ENCODE measurements around the gene NXPH2. TPM values are rescaled to one million over a fixed set of nuclear protein-coding genes. Genes with fewer than 3 reads are reported as not detected.

Gene NXPH2
- total RNA-seq, 1 experiment from 2014 or later, result 1.8 TPM

GRCh38 chr2:138713504-138713903, 66.7 kb downstream of the NXPH2 start:
- TF ChIP-seq, protein P1, sequence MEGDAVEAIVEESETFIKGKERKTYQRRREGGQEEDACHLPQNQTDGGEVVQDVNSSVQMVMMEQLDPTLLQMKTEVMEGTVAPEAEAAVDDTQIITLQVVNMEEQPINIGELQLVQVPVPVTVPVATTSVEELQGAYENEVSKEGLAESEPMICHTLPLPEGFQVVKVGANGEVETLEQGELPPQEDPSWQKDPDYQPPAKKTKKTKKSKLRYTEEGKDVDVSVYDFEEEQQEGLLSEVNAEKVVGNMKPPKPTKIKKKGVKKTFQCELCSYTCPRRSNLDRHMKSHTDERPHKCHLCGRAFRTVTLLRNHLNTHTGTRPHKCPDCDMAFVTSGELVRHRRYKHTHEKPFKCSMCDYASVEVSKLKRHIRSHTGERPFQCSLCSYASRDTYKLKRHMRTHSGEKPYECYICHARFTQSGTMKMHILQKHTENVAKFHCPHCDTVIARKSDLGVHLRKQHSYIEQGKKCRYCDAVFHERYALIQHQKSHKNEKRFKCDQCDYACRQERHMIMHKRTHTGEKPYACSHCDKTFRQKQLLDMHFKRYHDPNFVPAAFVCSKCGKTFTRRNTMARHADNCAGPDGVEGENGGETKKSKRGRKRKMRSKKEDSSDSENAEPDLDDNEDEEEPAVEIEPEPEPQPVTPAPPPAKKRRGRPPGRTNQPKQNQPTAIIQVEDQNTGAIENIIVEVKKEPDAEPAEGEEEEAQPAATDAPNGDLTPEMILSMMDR (conservative IDR thresholded peaks at IDR 0.05), result no peak
- Histone ChIP-seq H4K20me1 (ENCODE audit: control insufficient read depth, insufficient read depth, insufficient read length) (no peaks in the 10 kb centered on the region), H2BK12ac (ENCODE audit: insufficient read length, low read depth, low read length) (no peak overlapping the region), H3K56ac (ENCODE audit: insufficient read length, low read depth, low read length) (no peak overlapping the region), H4K91ac (ENCODE audit: insufficient read length, low read depth, low read length) (no peak overlapping the region), H3K23me2 (ENCODE audit: insufficient read length, low read depth, low read length, poor library complexity, severe bottlenecking) (no peaks in the 10 kb centered on the region), H3K4me1 (ENCODE audit: insufficient read depth, low read length) (no peaks in the 10 kb centered on the region), H3K18ac (ENCODE audit: insufficient read length, low read depth, low read length) (no peak overlapping the region), H3K27me3 (ENCODE audit: insufficient read depth, low read length) (no peaks in the 10 kb centered on the region), H3K14ac (ENCODE audit: insufficient read depth, low read length) (no peak overlapping the region), H3T11ph (ENCODE audit: low read length) (no peak overlapping the region), H3K9me3 (ENCODE audit: control insufficient read depth, low read depth, low read length) (no peaks in the 10 kb centered on the region), H2BK5ac (ENCODE audit: insufficient read length, low read length) (no peak overlapping the region), H2BK15ac (ENCODE audit: low read depth, low read length) (no peak overlapping the region), H4K5ac (ENCODE audit: insufficient read length, low read depth, low read length) (no peak overlapping the region), H4K8ac (replicated peaks; ENCODE audit: insufficient read length, low read depth, low read length) (no peak overlapping the region), H3K79me1 (ENCODE audit: insufficient read depth, low read depth, low read length, poor library complexity, severe bottlenecking) (no peaks in the 10 kb centered on the region), H3K79me2 (ENCODE audit: insufficient read depth, low read length) (no peaks in the 10 kb centered on the region), H2AFZ (ENCODE audit: low read length) (no peak overlapping the region), H2BK120ac (ENCODE audit: low read depth, low read length, poor library complexity, severe bottlenecking) (no peak overlapping the region), H3K4ac (ENCODE audit: low read depth, low read length) (no peak overlapping the region), H3K27ac (ENCODE audit: insufficient read length, low read depth, low read length) (no peak overlapping the region), H2BK20ac (ENCODE audit: low read depth, low read length, poor library complexity, severe bottlenecking) (no peak overlapping the region), H3K4me2 (ENCODE audit: insufficient read depth, insufficient read length, low read length) (no peak overlapping the region), H3K9ac (ENCODE audit: extremely low read depth, insufficient read length, low read length) (no peak overlapping the region), H2AK5ac (ENCODE audit: insufficient read length, low read length) (no peak overlapping the region), H3K23ac (ENCODE audit: insufficient read length, low read depth, low read length) (no peak overlapping the region)
- Mint-ChIP-seq H3K4me3 (no peak overlapping the region), H3K4me1 (peaks cover 6 to 12% of the 10 kb centered on the region in 2 experiments), H3K27ac (no peak overlapping the region; a peak in 2 of 7 replicates), H3K36me3 (ENCODE audit: insufficient read depth in 1 of 3, low read depth in 3 of 3) (no peaks in the 10 kb centered on the region; a peak in 1 of 7 replicates), H3K9me3 (no peaks in the 10 kb centered on the region), H3K27me3 (ENCODE audit: low read depth) (no peaks in the 10 kb centered on the region)
- DNase-seq, result no peak
- no CpG with 5 or more reads among the region's 5 CpGs for WGBS (ENCODE audit: extremely low coverage, insufficient read length, low lambda C conversion rate)
